HG03521 (cell line): ENCODE results near the gene KCNN3.

Source experiments
- ATAC-seq: cut with Tn5 transposase; IDR thresholded peaks from one replicate; pipeline ENCODE4 v1.9.1; 2021; ENCODE audit warnings: mild to moderate bottlenecking, moderate library complexity; ENCODE audit not compliant: unreplicated experiment

KCNN3 gene

GRCh38 chr1:154798645-154799044, 71.4 kb downstream of the KCNN3 start:
- ATAC-seq: no peak

GRCh38 chr1:154797175-154797574, 72.9 kb downstream of the KCNN3 start:
- ATAC-seq: no peak

- no peak for ATAC-seq
Measured at GRCh38 chr1:154796303-154796892, 73.7 kb downstream of the KCNN3 start.

GRCh38 chr1:154794608-154795007, 75.5 kb downstream of the KCNN3 start:
- ATAC-seq: no peak

- no peak for ATAC-seq
Measured at GRCh38 chr1:154793685-154794084, 76.4 kb downstream of the KCNN3 start.

- no peak for ATAC-seq
Measured at GRCh38 chr1:154792899-154793298, 77.2 kb downstream of the KCNN3 start.

- peak; percentile 87 for ATAC-seq
Measured at GRCh38 chr1:154791292-154792166, 78.6 kb downstream of the KCNN3 start.

GRCh38 chr1:154788886-154789285, 81.2 kb downstream of the KCNN3 start:
- ATAC-seq: no peak

- no peak for ATAC-seq
Measured at GRCh38 chr1:154788110-154788870, 81.8 kb downstream of the KCNN3 start.

GRCh38 chr1:154786804-154787570, 83.1 kb downstream of the KCNN3 start:
- no peak for ATAC-seq

GRCh38 chr1:154784924-154785531, 85.1 kb downstream of the KCNN3 start:
- peak; percentile 76 for ATAC-seq

- ATAC-seq: no peak
Measured at GRCh38 chr1:154784416-154784815, 85.7 kb downstream of the KCNN3 start.

- no peak for ATAC-seq
Measured at GRCh38 chr1:154783976-154784375, 86.1 kb downstream of the KCNN3 start.

GRCh38 chr1:154780541-154780940, 89.5 kb downstream of the KCNN3 start:
- no peak for ATAC-seq

- no peak for ATAC-seq
Measured at GRCh38 chr1:154779551-154780189, 90.4 kb downstream of the KCNN3 start.

- no peak for ATAC-seq
Measured at GRCh38 chr1:154778944-154779343, 91.1 kb downstream of the KCNN3 start.

GRCh38 chr1:154778275-154778674, 91.8 kb downstream of the KCNN3 start:
- ATAC-seq: no peak

- ATAC-seq: no peak
Measured at GRCh38 chr1:154777781-154778180, 92.3 kb downstream of the KCNN3 start.

- ATAC-seq: no peak
Measured at GRCh38 chr1:154777154-154777553, 92.9 kb downstream of the KCNN3 start.
